Hepatocyte (in vitro differentiated cells): Measurements from ENCODE around the gene LRRC51. TPM values are rescaled to one million over a fixed set of nuclear protein-coding genes. Genes with fewer than 3 reads are reported as not detected.

ENCODE experiments used
- DNase-seq: peaks from one replicate; pipeline ENCODE4 v3.0.0-alpha.2; 2016; ENCODE audit warnings: low spot score
- H2AFZ ChIP-seq: fragments of 200-600 bp; sonication (generic); 2 replicates; pipeline ENCODE4 v1.6.0; 2016; ENCODE audit warnings: antibody characterized with exemption, mild to moderate bottlenecking
- H3K27ac ChIP-seq: fragments of 200-600 bp; sonication (generic); 2 replicates; pipeline ENCODE4 v1.5.1; 2016; ENCODE audit warnings: mild to moderate bottlenecking
- H3K27me3 ChIP-seq: fragments of 200-600 bp; sonication (generic); 2 replicates; pipeline ENCODE4 v1.6.1; 2016
- H3K36me3 ChIP-seq: fragments of 200-600 bp; sonication (generic); replicated peaks from 2 replicates; pipeline ENCODE4 v1.5.1; 2016; ENCODE audit warnings: low read depth; ENCODE audit not compliant: insufficient read depth
- H3K4me1 ChIP-seq: fragments of 200-600 bp; sonication (generic); 2 replicates; pipeline ENCODE4 v1.5.1; 2016; ENCODE audit warnings: mild to moderate bottlenecking, moderate library complexity; ENCODE audit not compliant: insufficient read depth
- H3K4me2 ChIP-seq: fragments of 200-600 bp; sonication (generic); 2 replicates; pipeline ENCODE4 v1.6.0; 2016
- H3K4me3 ChIP-seq: fragments of 200-600 bp; sonication (generic); 2 replicates; pipeline ENCODE4 v1.5.1; 2016; ENCODE audit warnings: mild to moderate bottlenecking
- H3K79me2 ChIP-seq: fragments of 200-600 bp; sonication (generic); 2 replicates; pipeline ENCODE4 v1.6.0; 2017; ENCODE audit warnings: mild to moderate bottlenecking
- H3K9me2 ChIP-seq: fragments of 200-600 bp; sonication (generic); replicated peaks from 2 replicates; pipeline ENCODE4 v1.6.0; 2017; ENCODE audit warnings: mild to moderate bottlenecking; ENCODE audit not compliant: insufficient read depth
- H3K9me3 ChIP-seq: fragments of 200-600 bp; sonication (generic); 2 replicates; pipeline ENCODE4 v1.5.1; 2016; ENCODE audit warnings: low read depth, mild to moderate bottlenecking
- H4K20me1 ChIP-seq: fragments of 200-600 bp; sonication (generic); 2 replicates; pipeline ENCODE4 v1.6.0; 2016; ENCODE audit warnings: mild to moderate bottlenecking; ENCODE audit not compliant: insufficient read depth, poor library complexity, severe bottlenecking
- EZH2 ChIP-seq: fragments of 200-600 bp; sonication (generic); IDR thresholded peaks from 2 replicates; pipeline ENCODE4 v1.6.1; 2016; ENCODE audit warnings: antibody characterized with exemption, mild to moderate bottlenecking, borderline replicate concordance
- EZH2phosphoT487 ChIP-seq: fragments of 200-600 bp; sonication (generic); IDR thresholded peaks from one replicate; pipeline ENCODE4 v1.6.1; 2018; ENCODE audit warnings: antibody characterized with exemption, mild to moderate bottlenecking, low read depth, moderate library complexity; ENCODE audit not compliant: unreplicated experiment, severe bottlenecking
- WGBS: methylation state at CpG from one replicate; pipeline ENCODE4 v1.1.6; 2016; ENCODE audit warnings: low lambda C conversion rate; ENCODE audit errors: missing lambda C conversion rate; 5-methylcytosine and 5-hydroxymethylcytosine counted together
- polyA plus RNA-seq: library from polyadenylated mRNA; unstranded; fragments of >200 nt; fragmentation: Nextera tagmentation; extraction: Ambion mirVana; gene quantifications from 2 replicates; pipeline ENCODE4 v1.2.1, GENCODE V29; 2016
- total RNA-seq: library from RNA; depleted of rRNA; stranded (reverse); fragments of >200 nt; gene quantifications from 2 replicates; pipeline ENCODE4 v1.2.3, GENCODE V29; 2014
- TF ChIP-seq, protein P1 (sequence below): fragments of 200-600 bp; sonication (generic); IDR thresholded peaks from 2 replicates; pipeline ENCODE4 v1.5.1; 2016; ENCODE audit warnings: antibody characterized with exemption, mild to moderate bottlenecking; ENCODE audit not compliant: poor library complexity

The LRRC51 gene
- total and polyA plus RNA-seq, 2 experiments from 2014 or later: 2.1 to 3.7 TPM

DNA sequence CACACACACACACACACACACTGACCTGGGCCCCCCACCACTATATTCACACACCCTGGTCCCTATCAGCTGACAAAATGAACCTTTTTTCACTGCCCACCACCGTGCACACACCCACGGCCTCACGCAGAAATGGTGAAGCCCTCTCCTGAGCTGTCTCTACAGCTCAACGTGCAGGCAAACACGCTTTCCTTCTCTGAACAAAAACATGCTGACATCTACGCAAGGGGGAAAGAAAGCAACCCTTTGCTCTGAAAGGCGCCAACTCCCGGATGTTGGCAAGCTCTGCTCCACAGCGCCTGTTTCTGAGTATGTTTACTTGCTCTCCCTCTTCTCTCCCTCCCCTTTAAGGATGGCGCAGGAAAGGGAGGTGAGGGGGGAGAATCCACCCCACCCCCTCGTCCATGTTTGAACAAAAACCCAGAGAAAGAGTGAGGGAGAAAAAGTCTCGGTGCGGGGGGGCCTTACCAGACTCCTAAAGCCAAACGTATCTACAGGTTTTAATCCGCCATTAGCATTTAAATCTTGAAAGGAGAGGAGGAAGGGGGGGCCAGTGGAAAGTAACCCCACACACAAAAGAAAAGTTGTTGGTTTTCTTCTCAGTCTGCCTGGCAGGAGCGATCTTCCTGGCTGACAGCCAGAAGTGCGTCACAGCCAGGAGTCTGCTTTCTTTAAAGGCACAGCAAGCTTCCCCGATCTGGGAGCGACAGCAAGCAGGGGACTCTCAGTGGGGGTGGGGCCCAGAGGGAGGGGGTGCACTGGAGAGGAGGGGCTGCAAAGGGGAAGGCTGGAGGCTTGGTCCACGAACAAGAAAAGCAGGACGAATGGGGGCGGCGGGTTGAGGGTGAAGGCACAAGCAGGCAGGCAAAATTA lies 39.9 kb upstream of the LRRC51 start:
- Histone ChIP-seq H3K9me3 (no peaks in the 10 kb centered on the region), H3K4me3 (peak overlapping the region; percentile 51), H3K79me2 (peaks cover 80% of the 10 kb centered on the region), H3K27me3 (no peaks in the 10 kb centered on the region), H3K36me3 (no peaks in the 10 kb centered on the region), H4K20me1 (peaks cover 26% of the 10 kb centered on the region), H3K27ac (peak overlapping the region; percentile 99), H3K4me1 (peaks cover 31% of the 10 kb centered on the region), H3K9me2 (no peaks in the 10 kb centered on the region), H3K4me2 (peak overlapping the region; percentile 95), H2AFZ (peak overlapping the region; percentile 62)
- DNase-seq: peak; percentile 95
- TF ChIP-seq EZH2 (no peak), EZH2phosphoT487 (no peak)
- TF ChIP-seq, protein P1, sequence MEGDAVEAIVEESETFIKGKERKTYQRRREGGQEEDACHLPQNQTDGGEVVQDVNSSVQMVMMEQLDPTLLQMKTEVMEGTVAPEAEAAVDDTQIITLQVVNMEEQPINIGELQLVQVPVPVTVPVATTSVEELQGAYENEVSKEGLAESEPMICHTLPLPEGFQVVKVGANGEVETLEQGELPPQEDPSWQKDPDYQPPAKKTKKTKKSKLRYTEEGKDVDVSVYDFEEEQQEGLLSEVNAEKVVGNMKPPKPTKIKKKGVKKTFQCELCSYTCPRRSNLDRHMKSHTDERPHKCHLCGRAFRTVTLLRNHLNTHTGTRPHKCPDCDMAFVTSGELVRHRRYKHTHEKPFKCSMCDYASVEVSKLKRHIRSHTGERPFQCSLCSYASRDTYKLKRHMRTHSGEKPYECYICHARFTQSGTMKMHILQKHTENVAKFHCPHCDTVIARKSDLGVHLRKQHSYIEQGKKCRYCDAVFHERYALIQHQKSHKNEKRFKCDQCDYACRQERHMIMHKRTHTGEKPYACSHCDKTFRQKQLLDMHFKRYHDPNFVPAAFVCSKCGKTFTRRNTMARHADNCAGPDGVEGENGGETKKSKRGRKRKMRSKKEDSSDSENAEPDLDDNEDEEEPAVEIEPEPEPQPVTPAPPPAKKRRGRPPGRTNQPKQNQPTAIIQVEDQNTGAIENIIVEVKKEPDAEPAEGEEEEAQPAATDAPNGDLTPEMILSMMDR: no peak
- WGBS: 2% methylated on average over 22 of the region's 23 CpGs

DNA sequence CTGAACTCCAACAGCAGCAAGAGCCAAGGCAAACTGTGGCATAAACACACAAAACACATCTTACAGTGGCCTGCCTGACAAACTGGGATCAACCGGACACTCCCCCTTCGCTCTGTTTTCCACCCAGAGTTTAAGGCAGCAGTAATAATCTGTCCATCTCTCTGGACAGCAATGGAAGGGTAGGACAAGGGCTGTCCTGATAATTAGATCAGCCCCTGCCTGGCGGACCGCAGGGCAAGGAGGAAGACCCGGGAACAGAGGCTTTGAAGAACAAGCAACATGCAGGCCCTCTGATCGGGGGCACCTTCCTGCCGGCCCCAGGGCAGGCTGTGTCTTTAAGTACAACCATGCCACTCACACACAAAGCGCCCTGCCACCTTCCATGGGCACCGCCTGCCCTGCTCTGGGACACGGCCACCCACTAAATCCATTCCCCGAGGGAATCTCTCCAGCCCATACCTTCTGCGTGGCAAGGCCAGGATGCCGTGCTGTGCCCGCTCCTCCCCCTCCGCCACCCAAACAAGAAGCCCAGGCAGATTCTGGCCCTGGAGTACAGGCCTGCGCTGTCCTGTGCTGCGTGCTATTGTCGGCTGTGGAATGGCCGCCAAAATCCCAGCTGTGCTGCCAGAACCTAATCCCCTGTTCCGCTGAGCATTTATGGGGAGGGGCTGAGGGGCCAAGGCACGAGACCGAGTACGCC lies 39.1 kb upstream of the LRRC51 start:
- Histone ChIP-seq H3K27ac (peak overlapping the region; percentile 99), H3K4me3 (peak overlapping the region; percentile 51), H3K27me3 (no peaks in the 10 kb centered on the region), H2AFZ (peak overlapping the region; percentile 47), H4K20me1 (peaks cover 19% of the 10 kb centered on the region), H3K9me3 (no peaks in the 10 kb centered on the region), H3K4me2 (peak overlapping the region; percentile 95), H3K9me2 (no peaks in the 10 kb centered on the region), H3K36me3 (no peaks in the 10 kb centered on the region), H3K79me2 (peaks cover 79% of the 10 kb centered on the region), H3K4me1 (peaks cover 31% of the 10 kb centered on the region)
- TF ChIP-seq EZH2phosphoT487 (no peak), EZH2 (no peak)
- TF ChIP-seq, protein P1: no peak
- DNase-seq: peak; percentile 82
- 13% methylated on average over 23 of the region's 23 CpGs for WGBS

DNA sequence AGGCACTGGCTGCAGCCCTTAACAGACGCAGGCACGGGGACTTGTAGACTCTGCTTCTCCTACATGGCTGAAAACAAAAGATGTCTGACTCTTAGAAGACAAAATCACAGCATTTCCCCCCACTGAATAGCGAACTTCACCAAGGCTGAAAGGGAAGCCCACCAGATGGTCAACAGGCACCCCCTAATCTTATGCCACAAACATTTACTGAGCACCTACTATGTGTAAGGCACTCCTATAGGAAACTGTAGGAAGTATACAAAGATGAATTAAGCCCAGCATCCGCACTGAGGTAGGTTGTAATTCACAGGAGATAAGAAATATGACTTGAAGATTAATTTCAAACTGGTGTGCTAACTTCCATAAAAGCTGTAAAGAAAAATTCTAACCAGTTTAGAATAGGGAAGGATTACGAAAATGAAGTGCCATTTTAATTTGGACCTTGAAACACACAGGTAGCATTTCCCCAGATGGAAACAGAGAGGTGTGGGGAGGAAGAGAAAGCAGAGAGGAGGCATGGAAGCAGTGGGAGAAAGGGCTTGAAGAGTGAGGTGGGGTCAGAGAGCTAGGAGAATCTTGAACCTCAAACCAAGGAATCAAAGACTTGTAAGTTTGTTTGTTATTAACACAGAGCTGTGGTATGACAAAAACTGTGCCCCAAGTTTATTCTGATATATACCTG lies 38.4 kb upstream of the LRRC51 start:
- H3K9me3 ChIP-seq: no peaks in the 10 kb centered on the region
- peaks cover 79% of the 10 kb centered on the region for H3K79me2 ChIP-seq
- H3K36me3 ChIP-seq: no peaks in the 10 kb centered on the region
- peaks cover 12% of the 10 kb centered on the region for H4K20me1 ChIP-seq
- WGBS: 41% methylated on average over 5 of the region's 5 CpGs
- peak overlapping the region; percentile 99 for H3K27ac ChIP-seq
- H2AFZ ChIP-seq: peak overlapping the region; percentile 47
- peak overlapping the region; percentile 95 for H3K4me2 ChIP-seq
- H3K4me1 ChIP-seq: peaks cover 25% of the 10 kb centered on the region
- no peaks in the 10 kb centered on the region for H3K9me2 ChIP-seq
- no peak for DNase-seq
- no peak for TF ChIP-seq EZH2phosphoT487
- TF ChIP-seq, protein P1: no peak
- TF ChIP-seq EZH2: no peak
- no peak overlapping the region for H3K4me3 ChIP-seq
- no peaks in the 10 kb centered on the region for H3K27me3 ChIP-seq
